CD4-positive, alpha-beta T cell treated with Interferon alpha-2 for 1 hour (primary cell): ENCODE measurements around the gene EPHA7.

Experiments
- DNase-seq, 2 donors: peaks; one replicate each; pipeline ENCODE4 v3.0.0-alpha.2; 2020 to 2022

Gene EPHA7

DNA sequence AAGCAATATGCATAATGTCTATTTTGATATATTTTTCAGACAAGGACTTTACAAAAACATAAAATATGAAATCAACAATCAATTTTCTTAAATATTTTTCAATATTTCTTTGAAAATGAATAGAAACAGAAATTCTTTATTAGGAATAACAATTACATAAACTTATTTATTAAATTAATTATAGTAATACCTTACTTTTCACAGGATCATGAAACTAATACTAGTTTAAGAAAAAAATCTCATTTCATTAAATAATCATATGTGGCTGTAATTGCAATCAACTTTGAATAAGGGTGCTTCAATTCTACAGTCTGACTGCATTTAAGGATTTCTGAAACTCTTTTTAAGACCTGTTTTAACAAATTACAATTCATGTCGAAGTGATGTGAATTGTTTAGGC is 26.6 kb downstream of the EPHA7 start:
- no peak for DNase-seq

- no peak for DNase-seq
Measured at GRCh38 chr6:93391965-93392364, 27.4 kb downstream of the EPHA7 start.

GRCh38 chr6:93389192-93389591 is 30.2 kb downstream of the EPHA7 start:
- DNase-seq = no peak

GRCh38 chr6:93388070-93388469 is 31.3 kb downstream of the EPHA7 start:
- DNase-seq = no peak

GRCh38 chr6:93376026-93376540 is 43.3 kb downstream of the EPHA7 start:
- no peak for DNase-seq

GRCh38 chr6:93373445-93373844 is 45.9 kb downstream of the EPHA7 start:
- DNase-seq = no peak

DNA sequence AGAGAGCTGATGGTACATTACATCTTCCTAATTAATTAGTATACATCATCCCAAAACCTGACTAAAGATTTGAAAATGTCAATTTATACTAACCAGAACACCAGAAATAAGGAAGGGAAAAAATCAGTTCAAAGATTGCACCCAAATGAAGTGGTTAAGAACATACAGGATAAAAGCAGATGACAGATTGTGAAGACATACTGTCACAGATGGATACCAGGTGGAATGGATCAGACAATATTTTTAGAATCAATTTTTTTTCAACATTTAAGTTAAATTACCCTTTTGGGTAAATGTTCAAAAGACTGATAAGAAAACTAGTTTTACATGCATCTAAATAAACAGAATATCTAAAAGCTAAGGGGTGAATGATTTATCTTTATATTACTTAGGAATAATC is 47.6 kb downstream of the EPHA7 start:
- DNase-seq = no peak

DNA sequence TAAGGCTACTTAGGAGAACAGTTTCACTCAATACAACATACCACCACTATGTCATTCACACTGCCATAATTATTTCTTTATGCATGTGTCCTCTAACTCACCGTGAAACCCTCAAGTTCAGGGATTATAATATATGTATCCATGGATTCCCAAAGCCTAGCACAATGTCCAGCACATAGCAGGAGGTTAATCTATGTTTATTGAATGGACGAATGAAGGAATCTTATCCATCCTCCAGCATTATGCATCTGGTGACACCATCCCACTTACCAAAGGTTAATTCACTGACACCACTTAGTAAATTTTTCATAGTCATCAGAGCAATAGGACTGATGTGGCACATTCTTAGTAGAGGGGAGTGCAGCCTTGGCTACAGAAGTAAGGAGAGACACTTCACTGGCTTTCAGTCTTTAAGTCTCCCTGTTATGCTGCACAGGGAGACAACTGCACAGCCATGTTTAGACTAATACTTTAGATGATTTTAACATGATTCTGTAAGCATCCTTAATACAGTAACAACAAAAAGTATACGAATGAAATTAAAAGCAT is 49.7 kb downstream of the EPHA7 start:
- DNase-seq = no peak

DNA sequence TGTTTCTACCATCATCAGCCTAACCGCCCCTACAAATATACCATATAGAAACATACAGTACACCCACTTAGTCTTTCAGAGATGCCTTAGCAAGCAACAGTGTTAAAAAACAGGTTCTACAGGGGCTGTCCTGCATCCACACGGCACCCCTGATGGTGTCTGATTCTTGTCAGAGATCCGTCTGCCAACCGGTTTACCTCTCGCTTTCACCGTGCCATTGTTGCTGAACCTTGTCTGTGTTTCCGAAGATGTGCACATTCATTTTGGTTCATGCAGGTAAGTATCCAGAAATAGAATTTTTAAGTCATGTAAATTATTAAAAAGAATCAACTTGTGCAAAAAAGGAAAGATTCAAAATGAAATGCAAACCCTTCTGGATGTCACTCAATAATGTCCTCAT is 52.9 kb downstream of the EPHA7 start:
- no peak for DNase-seq

- DNase-seq = no peak
Measured at GRCh38 chr6:93365445-93365844, 53.9 kb downstream of the EPHA7 start.

DNA sequence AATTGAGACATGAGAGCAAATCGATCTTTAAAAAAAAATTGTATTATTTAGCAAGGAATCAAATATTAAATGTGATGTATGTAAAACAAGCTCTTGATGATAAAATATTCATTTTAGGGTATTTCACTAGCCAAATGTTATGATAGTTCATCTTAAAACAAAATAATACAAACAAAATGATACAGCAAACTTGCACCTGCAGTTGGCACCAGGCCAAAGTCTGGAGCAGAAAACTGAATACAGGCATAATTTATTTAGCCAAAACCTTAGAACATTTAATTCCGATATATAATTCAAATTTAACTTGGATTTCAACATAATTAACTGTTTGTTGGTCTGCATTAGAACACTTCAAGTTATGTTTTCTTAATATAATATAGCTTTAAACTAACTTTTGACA is 60.9 kb downstream of the EPHA7 start:
- no peak for DNase-seq

GRCh38 chr6:93352604-93353003 is 66.8 kb downstream of the EPHA7 start:
- no peak for DNase-seq

DNA sequence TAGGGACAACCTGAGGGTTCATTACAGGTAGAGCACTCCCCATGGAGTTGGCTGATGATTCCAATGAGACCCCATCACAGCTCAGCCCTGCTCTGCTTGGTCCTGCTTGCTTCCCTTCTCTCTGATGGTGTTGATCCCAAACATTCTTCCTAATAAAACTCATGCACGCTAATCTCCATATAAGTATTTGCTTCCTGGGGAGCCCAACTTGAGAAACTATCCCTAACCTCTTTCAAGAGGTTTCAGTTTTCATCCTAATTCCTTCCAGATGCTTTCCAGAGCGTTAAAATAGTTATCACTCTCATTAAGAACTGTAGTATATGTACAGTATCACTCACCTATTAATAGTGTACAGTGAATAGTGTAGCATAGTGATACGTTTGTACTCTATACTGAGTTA is 68.1 kb downstream of the EPHA7 start:
- no peak for DNase-seq

DNA sequence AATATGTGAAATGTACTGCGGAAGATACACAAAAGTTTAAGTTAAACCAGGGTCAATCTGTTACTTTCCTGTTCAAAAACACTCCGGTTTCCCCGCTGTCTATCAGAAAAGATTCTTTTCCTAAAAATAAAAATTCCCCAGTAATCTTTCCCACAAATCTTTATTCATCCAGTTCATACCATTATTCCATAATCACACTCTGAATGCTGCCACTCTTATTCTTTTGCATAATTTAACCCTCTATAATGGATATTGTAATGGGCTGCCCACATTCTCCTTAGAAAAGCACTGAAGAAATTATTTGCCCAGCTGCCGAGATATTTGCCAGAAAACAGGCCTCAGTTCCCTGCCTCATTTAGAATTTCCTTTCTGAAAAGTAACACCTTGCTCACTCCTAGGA is 68.6 kb downstream of the EPHA7 start:
- no peak for DNase-seq

DNA sequence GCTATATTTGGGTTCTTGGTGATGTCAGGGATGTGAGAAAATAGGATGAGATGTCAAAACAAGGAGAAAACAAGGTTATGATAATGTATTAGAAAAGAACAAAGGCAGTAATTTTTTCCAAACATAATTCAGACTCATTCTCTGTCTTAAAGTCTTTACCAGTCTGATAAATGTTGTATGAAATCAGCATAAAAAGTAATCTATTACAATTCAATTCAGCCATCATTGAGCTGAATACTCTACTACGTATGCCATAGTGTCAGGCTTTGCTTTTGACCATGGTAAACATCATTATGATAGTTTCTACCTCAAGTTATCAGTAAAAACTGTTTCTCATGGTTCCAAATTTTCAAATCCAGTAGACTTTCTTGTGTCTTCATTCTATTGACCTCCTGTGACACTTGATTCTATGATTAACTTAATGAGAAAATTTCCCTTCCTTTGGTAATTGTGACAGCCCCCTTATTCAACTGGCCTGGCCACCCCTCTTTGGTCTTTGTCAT is 75.0 kb downstream of the EPHA7 start:
- no peak for DNase-seq

- DNase-seq = no peak
Measured at GRCh38 chr6:93343476-93343875, 75.9 kb downstream of the EPHA7 start.

GRCh38 chr6:93341900-93342613 is 77.3 kb downstream of the EPHA7 start:
- DNase-seq = no peak

GRCh38 chr6:93337772-93338394 is 81.5 kb downstream of the EPHA7 start:
- no peak for DNase-seq

- no peak for DNase-seq
Measured at GRCh38 chr6:93337014-93337413, 82.3 kb downstream of the EPHA7 start.

DNA sequence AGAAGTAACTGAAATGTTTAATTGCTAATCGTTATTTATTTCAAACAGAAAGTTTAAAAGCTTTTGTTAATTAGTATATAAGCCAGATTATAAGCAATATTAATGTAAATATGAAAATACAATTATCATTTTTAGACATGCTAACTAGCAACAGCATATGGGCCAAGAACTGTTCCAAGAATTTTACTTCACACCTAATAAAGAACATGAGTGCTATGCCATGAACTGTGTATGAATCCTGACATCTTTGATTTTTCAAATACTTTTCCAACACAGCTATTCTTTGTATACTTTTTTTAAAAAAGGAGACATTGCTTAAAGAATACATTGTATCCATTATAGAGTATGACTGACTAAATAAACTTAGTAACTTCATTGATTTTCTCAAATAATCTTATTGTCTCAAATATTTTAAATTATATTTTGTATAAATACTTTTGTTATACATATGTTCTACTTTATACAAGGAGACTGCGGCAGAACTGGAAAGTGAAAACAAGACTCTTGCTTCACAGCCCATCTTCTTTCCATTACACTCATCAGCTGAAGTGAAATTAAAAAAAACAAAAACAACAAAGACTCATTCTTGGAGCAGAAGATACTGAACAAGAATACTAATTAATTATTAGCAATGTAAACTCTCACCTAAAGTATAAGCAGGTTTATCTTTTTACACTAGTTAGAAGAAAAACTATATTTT is 89.9 kb downstream of the EPHA7 start:
- no peak for DNase-seq

DNA sequence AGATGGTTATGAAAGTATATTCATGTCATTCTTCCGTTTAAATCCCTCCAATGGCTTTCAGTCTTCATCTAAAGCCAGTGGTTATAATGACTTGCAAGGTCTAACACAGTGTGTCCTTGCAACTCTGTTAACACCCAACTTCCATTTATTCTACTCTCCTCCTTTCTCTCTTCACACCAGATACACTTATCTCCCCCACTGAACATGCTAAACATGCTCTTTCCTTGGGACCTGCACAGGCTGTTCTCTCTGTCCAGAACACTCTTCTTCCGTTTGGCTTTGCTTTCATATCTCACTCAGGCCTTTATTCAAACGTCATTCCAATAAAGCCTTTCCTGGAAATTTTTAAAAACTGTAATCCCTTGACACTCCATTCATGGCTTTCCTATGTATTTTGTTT is 91.5 kb downstream of the EPHA7 start:
- no peak for DNase-seq

- DNase-seq = no peak
Measured at GRCh38 chr6:93325761-93326160, 93.6 kb downstream of the EPHA7 start.

DNA sequence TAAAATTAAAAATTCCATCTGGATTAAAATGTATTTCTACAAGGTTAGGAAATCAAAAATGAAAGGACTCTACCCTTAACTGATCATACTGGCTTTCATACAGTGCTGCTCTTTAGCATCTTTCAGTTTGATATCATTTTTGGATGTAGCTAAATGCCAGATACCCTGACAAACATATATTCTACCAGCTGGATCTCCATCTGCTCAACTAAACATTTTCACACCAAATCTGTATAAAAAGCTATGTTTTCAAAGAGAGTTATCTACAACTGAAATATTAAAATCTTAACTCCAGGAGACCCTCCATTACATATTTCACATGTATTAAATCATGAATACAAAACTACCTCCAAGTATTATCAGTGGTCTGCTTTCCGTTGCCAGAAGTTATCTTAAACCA is 95.7 kb downstream of the EPHA7 start:
- DNase-seq = no peak

- no peak for DNase-seq
Measured at GRCh38 chr6:93322651-93323050, 96.7 kb downstream of the EPHA7 start.
